SIG-M5 (cell line): Measurements from ENCODE around the gene LIMS1.

Experiments
- DNase-seq: peaks from one replicate; lab custom pipeline; 2025; lab: John Stamatoyannopoulos, UW

LIMS1 gene

DNA sequence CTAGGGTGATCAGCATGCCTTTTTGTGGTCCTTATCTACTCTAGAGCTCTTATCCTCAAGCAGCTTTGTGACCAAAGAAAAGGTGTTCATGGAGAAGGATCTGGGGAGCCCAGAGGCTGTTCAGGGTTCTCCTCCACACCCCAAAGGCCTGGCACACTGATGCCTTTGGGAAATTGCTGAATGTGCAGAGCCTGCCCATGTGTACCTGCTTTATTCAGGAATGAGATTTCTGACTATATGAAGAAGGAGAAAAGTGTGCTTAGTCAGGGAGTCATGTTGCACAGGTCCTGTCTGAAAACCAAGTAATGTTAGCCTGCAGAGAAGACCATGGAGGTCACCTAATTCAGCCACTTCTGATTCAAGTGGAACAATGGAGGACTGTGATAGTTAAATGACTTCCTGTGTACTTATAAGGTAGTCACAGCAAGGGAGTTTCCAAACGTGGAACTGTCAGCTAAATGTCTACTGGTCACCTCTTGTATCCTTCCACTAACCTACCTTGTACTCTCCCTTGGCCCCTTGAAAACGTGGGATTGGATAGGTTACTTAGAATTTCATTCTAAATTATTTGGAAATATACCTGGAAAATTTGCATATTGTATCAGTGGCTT, 81.3 kb downstream of the LIMS1 start:
- no peak for DNase-seq

DNA sequence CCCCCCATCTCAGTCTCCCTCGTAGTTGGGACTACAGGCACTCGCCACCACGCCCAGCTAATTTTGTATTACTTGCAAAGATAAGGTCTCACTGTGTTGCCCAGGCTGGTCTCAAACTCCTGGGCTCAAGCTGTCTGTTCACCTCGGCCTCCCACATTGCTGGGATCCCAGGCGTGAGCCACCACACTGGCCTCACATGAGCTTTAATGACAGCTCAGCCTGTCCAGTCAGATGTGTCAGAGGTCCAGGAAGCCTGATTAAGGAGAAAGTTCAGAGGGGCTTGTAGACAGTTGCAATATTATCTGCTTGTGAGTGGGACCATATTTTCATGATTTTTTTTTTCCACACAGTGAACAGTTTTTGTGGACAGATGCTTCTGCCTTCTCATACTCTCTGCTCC, 82.0 kb downstream of the LIMS1 start:
- no peak for DNase-seq

DNA sequence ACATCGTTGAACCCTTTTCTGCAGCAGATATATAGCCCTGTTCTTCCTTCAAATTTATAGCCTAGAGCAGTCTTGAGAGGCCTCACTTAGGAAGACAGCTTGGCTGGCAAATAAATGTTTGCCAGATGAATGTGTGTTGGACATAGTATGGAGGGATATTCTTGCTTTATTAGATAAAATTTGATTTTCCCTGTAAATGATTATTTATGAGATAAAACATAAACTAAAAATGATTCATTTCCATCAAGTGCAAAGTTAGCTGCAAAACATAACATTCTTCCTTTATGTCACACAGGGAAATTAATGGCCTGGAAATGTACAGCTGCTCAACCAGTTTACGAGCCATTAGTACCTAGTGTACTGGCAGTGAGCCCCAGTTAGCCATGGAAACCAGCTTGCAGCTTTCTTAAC, 82.5 kb downstream of the LIMS1 start:
- no peak for DNase-seq

DNA sequence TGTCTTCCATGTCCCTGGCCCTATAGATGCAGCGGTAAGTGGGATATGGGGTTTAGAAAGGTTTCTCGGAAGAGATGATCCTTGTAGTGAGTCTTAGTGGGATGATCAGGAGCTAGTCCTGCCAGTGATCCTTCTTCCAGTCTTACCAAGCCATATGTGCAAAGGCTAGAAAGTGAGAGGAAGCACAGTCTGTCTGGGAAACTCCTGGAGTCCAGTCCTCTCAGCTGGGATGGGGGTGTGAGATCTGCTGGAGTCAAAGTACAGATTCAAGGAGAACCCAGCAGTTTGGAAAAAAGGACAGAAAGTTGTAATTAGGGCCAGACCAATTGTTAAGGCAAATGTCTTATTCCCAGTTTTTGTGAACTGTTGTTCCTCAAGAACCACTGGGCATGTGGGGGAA, 83.3 kb downstream of the LIMS1 start:
- no peak for DNase-seq

DNA sequence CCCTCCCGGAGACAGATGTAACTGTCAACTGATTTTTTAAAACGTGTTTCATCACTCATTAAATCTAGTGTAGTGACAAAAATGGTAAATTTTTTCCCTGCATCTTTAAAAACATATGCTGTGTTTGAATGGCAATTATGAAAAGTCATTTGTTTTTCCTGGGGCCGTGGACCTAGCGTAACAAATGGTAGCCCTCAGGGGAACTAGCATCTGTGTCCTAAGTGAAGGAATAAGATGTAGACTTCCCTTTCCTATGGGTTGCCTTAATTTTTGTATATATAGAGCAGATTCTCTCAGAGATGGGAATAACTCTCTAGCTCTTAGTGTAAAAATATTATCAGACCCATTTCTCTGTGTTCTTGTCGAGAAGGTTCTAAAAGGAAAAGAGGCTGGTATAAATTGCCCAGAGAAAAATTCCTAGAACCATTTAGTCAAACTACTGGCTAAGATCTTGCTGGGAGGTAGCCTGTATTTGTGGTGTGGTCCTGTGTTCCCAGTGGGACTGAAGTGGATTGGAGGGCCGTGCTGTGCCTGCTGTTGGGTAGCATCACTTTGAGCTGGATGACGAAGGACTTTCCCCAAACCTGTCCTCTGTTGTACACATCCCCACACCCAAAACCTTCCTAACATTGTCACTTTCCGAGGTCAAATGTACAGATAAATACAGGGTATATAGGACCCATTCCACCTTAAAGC, 85.8 kb downstream of the LIMS1 start:
- DNase-seq = no peak

DNA sequence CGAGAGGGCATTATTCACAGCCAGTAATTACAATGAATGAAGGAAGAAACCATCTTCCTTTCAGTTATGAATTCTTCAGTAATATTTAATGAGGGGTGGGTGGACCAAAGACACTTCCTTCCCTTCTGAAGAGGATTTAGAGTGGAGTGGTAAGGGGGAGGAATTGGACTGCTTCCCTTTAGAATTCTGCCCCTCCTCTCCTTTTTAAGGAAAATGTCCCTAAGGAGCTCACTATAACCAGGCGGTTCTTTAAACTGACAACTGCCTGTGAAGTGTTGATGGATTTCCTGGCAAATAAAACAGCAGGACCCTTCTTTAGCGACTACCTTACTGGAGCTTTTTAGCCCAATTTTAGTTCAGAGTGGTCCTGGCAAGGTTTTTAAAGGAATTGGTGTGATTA, 86.4 kb downstream of the LIMS1 start:
- no peak for DNase-seq

DNA sequence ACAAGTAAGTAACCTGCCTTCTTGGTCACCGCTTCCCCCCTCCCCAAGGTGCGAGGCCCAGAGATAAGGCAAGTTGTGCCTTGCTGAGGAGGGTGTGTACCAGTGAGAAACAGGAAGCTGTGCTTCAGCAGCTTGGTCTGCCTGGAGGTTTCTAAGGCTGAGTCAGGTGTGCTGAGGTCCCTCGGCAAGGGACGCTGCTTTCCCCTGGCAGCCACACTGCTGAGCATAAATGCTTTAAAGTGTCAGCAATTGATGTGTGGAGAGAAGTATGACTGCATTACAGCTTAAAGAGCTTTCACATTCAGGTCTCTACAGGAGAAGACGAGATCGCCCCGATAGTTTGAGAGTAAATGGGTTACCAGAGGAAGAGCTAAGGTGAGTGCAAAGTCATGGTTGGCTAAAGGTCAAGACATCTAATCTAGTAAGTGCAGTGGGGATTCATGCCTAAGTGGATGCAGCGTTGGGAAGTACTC, 86.9 kb downstream of the LIMS1 start:
- DNase-seq = no peak

DNA sequence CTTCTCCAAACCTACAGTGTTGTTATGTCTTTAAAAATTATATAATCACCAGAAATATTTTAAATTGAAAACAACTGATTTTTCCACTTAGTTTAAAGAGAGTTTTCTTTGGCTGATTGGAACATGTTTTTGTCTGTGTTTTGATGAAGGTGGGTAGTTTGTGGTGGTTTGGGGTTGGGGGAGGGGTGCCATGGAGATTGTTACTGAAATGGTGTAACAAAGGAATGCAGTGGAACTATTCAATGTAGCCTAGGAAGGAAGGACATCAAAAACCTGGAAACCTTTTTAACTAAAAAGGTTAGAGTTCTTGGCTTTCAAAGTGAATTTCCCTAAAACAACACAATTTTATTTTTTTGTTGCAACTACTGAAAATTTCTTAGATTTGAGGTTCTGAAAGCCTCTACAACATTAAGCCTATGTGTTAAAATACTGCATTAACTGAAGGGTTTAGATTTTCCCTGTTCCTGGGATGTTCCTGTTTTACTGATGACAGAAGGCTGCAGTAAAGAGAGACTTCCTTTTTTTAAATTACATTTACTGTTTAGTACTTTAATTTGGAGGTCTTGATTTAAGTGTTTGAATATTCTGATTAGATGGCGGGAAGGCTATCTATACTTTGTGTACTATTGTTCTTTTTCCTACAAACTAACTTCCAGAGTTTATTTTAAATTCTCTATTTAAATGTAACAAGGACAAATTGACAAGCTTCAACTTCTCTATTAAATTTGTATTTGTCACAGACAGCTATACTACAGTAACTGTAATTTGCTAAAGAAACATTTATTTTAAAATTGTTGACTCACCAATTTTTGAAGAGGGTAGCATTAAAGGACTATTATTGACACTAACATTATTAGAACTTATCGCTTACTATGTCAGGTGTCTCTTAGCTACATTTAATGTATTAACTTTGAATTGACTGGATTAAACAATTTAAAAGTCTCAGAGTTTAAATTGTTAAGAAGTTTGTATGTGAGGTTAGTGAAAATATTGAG, 87.7 kb downstream of the LIMS1 start:
- DNase-seq = no peak

DNA sequence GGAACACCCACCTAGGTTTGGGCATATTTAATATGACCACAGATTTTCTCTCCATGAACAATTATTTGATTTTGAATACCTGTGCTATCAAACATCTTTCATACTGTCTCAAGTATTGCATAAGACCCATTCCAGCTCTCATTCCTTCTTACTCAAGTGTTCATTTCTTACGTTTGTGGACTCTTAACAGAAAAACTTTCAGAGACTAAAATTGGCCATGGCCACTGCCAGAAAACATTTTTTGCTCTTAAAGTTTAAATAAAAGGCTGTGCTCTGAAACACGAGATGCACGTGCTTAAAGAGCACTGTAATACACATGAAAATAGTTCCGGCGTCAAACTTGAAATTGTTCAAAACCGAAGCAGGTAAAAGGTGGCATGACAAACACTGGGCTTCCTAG, 89.3 kb downstream of the LIMS1 start:
- no peak for DNase-seq

DNA sequence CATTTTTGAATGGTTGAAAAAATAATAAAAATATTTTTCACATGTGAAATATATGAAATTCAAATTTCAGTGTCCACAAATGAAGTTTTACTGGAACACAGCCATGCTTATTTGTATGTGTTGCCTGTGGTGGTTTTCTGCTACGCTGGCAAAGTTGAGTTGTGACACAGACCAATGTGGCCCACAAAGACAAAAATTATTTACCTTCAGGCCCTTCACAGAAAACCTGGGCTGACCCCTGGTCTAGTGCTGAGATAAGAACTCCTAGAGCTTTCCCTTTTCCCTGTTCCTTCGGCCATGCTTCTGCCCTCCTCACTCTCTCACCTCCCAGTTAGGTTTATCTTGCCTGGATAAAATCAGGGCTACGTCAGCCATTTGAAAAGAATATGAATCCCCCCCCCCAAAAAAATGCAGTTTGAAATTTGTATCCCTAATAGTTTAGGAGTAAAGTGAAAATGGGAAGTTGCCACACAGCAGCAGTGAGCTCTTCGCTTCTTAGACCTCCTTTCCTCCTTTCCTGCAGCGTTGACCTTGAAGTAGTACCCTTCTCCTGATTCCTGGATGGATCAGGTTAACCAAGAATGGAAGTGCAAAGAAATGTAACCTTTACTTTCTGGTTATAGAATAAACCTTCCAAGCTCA, 91.0 kb downstream of the LIMS1 start:
- DNase-seq = no peak

DNA sequence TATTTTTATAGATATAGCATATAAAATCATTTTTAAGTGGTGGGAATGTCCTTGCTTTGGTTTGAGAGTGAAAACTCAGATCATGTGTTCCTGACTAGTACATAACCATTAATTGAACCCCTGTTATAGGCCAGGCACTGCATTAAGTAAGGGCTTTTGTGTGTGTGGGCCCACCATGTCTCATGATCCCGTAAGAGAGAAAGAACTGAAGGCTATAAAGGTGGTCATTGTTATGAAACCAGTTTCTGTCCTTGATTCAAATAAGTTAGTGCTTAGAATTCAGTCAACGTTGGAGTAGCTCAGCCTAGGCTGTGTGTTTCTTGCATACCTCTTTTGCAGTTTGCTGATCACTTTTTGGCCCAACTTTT, 91.5 kb downstream of the LIMS1 start:
- no peak for DNase-seq

DNA sequence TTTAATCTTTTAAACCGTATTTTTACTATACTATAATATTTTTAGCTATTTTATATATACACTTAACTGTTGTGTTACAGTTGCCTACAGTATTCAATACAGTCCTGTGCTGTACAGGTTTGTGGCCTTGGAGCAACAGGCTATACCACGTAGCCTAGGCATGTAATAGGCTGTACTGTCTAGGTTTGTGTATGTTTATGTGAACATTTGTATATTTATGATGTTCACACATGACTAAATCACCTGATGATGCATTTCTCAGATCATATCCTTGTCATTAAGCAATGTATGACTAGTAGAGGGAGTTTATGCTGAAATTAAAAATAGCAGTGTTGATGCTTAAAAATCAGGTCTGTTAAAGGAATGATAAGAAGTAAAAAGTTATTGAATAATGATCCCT, 92.7 kb downstream of the LIMS1 start:
- DNase-seq = no peak

DNA sequence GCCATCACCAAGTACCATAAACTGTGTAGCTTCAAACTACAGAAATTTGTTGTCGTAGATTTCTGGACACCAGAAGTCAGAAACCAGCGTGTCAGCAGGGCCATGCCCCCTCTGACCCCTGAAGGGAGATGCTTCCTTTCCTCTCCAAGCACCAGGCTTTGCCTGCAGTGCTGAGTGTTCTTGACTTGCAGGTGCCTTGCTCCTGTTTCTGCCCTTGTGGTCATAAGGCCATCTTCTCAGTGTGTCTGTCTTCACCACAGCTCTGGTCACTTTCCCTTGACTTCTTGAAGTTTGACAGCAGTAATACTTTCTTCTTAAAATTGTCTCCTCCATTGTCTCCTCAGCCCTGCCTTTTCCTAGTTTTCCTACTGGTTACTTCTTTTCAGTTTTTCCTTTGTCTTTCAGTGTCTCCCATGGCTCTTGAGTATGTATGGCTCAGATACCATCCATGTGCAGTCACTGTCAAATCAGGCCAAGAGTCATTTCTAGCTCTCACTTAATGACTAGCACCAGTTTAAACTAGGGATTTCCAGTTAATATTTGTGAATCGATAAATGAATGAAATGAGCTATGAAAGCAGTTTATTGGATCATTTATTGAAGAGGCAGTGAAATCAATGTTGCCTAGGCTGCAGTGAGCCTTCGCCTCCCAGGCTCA, 93.8 kb downstream of the LIMS1 start:
- no peak for DNase-seq

DNA sequence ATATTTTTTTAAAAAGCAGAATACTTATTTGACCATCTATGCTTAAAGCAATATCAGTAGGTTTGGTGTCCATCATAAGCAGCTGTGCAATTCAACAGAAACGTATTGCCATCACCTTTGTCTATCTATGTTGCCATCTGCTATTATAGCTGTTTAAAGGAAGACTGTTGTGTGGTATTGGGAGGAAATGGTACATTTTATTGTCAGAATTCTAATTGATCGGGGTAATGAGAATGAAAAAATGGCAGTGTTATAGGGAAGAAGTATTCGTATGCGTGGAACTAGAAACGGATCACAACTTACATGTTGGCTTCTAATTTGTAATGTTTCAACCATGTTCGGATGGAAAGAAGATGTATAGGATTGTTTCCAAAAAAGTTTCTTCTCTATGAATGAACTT, 94.7 kb downstream of the LIMS1 start:
- DNase-seq = no peak

DNA sequence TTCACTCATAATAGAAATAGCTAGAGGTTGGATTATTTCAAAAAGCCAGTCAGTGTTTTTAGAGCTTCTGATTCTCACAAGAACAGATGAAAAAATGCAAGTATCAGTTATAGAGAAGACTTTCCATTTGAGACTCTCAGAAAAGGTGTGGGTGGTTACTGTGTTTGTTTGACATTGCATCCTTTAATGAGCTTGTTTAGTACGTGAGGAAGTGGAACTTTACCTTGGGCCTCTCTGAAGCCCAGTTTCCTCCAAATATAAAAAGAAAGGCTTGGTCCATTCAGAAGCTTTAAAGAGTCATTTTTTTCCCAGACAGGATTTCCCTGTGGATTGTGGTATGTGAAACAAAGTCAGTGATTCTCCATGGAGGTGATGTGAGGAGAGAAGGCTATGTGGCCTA, 95.1 kb downstream of the LIMS1 start:
- no peak for DNase-seq

DNA sequence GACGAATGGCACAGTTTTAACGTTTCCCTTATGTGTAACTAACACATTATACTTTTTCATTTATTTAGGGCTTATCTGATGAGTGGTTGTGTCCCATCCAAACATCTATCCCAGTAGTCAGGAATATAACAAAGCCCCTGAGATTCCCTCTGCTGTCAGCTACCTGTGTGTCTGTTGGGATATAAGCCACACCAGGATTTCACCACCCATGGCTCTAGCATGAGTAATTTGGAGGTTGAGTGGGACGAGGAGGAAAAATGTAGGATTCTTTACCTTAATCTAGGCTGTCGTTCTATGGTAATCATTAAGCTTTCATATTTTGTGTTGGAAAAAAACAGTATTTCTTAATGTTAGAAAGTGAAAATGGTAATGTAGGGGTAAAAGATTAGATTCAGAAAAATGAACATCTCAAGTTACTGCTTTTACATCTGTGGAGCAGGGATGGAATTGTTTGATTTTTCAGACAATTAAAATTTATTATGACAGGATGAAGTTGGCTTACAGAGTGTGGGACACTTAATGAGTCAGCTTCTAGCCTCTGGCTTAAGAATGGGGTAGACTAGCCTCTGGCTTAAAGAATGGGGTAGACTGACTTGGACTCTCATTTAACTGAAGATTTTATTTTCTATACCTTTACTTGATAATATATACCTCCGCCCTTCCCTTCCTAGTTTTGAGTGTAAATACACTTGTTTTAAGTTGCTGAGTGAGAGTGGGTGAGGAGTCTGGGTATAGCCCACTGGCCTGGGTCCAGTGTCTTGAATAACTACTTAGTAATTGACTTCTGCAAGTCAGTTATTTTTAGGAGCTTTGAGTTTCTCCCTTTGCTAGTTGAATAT, 96.5 kb downstream of the LIMS1 start:
- DNase-seq = no peak

DNA sequence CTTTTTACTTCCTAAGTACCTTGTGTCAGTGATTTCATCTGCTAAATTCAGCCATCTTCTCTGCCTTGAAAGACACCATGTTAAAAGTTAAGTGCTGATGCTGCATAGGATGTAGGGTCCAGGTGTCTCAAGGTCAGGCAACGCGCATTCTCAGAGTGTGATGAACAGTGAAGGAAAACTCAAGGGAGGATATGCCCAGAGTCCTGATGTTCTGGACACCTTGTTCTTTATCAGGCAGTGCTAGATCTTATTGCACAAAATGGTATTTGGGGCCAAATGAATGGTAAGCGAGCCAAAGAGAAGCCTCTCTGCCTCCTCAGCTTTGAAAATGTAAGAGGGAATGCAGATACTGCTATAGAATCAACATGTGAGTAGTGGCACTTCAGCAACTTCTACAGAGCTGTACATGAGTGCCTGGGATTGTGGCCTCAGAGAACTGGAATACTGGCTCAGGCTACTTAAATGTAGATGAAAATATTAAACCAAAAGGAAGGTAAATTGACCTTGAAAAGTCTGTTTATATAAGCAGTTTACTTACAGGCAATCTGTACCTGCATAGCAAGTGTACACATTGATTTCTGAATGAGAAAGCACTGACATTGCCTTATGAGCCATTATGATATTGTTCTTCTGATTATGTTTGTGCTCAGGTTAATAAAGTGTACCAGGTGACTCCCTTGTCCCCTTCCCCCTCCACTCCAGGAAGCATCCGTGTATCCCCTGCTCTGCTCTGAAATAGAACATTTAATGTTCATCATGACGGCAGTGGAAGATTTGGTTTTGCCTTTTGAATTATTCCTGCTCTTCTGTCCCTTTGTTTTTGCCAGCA, 98.3 kb downstream of the LIMS1 start:
- DNase-seq = no peak

DNA sequence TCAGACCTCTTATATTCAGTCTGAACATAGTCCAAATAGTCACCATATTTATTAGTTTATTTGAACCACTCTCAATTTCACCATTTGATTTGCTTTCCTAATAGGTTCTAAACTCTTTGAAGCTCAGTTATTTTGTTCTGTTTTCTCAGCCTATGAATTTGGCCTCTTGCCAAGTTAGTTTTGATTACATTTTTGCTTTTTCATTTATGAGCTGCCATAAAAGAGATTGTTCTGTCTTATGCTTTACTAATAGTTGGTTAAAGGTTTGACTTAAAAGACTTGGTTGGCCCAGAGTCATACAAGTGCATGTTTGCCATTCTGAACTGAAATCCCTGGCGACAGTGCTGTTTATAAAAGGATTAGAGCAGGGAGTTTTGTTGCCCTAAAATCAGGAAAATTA, 99.1 kb downstream of the LIMS1 start:
- no peak for DNase-seq

DNA sequence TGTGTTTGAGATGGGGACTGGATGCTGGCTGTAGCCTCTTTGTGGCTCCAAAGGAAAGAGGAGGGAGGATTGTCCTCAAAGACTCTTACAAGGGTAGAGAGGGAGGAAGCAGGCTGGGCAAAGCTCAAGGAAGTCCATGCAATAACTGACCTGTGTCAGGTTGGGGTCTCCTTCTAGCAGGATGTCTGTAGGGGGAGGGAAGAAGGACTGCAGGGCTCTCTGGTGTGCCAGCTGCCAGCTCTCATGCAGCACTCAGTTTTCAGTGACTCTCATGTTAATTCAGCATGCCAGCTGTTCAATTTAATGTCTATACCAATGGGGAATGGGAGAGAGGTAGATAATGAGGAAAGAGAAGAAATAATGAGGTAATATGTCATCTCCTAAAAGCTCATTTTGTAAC, 99.7 kb downstream of the LIMS1 start:
- no peak for DNase-seq

DNA sequence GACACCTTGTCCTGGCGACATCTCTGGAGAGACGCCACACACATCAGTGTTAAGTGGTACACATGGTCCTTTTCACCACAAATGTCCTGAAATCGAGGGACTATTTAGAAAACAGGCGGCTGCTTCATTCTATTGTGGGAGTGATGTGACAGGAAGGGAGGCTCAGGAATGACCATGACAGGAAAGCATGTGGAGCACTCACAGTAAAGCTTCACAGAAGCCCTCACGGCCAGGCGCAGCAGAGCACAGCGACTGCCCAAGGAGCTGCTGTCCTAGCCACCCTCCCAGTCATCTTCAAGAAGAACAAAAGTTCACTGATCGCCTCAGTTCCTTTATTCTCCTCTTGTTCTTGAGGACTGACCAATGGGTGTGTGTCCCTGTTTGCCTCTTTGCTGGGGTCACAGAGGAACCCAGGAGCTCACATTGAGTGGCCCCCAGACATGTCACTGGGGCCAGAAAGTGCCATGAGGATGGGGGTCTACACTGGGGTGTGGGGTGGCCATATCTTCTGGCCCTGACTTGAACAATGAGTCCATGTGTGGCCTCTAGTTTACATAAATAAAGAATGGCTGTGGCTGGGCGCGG, 100.4 kb downstream of the LIMS1 start:
- no peak for DNase-seq
